Upper lobe of right lung (tissue), 1 donor: ENCODE data around the gene PFN4. TPM values are rescaled to one million over a fixed set of nuclear protein-coding genes. Genes with fewer than 3 reads are reported as not detected.

Experiments
- ATAC-seq: fragments of 200-7000 bp; cut with Tn5 transposase; one replicate; pipeline ENCODE4 v1.9.1; 2020; ENCODE audit warnings: mild to moderate bottlenecking, moderate library complexity
- DNase-seq: peaks from one replicate; pipeline ENCODE4 v3.0.0-alpha.2; 2020
- H3K27ac ChIP-seq: fragments of 200-600 bp; one replicate; pipeline ENCODE4 v1.8.0; 2022
- H3K27me3 ChIP-seq: fragments of 200-600 bp; one replicate; pipeline ENCODE4 v1.8.0; 2022; ENCODE audit warnings: mild to moderate bottlenecking
- H3K36me3 ChIP-seq: fragments of 200-600 bp; one replicate; pipeline ENCODE4 v1.8.0; 2022
- H3K4me1 ChIP-seq: fragments of 200-600 bp; one replicate; pipeline ENCODE4 v1.8.0; 2022
- H3K4me3 ChIP-seq: fragments of 200-600 bp; one replicate; pipeline ENCODE4 v1.8.0; 2022; ENCODE audit warnings: mild to moderate bottlenecking
- H3K9me3 ChIP-seq: fragments of 200-600 bp; one replicate; pipeline ENCODE4 v1.8.0; 2022
- CTCF ChIP-seq: fragments of 200-600 bp; IDR thresholded peaks from one replicate; pipeline ENCODE4 v1.8.0; 2022; ENCODE audit warnings: antibody characterized with exemption
- intact Hi-C: fragments of 100-400 bp; cut with DNase I; formaldehyde crosslinking; loops from one replicate; pipeline ENCODE4 v1.11.0; 2022
- total RNA-seq: library from RNA; stranded (reverse); fragmentation: NEBNext Ultra II Directional; extraction: Animal tissue kit (Norgen Biotek cat#: 25700); gene quantifications from one replicate; pipeline ENCODE4 v1.2.1, GENCODE V29; 2021
- donor health status: DM: no; HTN: yes; CAD: no; lungs with severe emphysema.

Gene PFN4
- total RNA-seq, 1 donor from 2014 or later = 1.5 TPM

- intact Hi-C loops = no loop called here
- no peaks in the 10 kb centered on the region for H3K27me3 ChIP-seq
- peak overlapping the region; percentile 92 for H3K27ac ChIP-seq
- peak overlapping the region; percentile 63 for H3K4me3 ChIP-seq
- H3K9me3 ChIP-seq = no peaks in the 10 kb centered on the region
- peaks cover 36% of the 10 kb centered on the region for H3K36me3 ChIP-seq
- DNase-seq (peak; percentile 97), ATAC-seq (no peak)
- TF ChIP-seq CTCF = no peak
- peaks cover 22% of the 10 kb centered on the region for H3K4me1 ChIP-seq
Measured at GRCh38 chr2:24083567-24084385, 39.4 kb downstream of the PFN4 start.

DNA sequence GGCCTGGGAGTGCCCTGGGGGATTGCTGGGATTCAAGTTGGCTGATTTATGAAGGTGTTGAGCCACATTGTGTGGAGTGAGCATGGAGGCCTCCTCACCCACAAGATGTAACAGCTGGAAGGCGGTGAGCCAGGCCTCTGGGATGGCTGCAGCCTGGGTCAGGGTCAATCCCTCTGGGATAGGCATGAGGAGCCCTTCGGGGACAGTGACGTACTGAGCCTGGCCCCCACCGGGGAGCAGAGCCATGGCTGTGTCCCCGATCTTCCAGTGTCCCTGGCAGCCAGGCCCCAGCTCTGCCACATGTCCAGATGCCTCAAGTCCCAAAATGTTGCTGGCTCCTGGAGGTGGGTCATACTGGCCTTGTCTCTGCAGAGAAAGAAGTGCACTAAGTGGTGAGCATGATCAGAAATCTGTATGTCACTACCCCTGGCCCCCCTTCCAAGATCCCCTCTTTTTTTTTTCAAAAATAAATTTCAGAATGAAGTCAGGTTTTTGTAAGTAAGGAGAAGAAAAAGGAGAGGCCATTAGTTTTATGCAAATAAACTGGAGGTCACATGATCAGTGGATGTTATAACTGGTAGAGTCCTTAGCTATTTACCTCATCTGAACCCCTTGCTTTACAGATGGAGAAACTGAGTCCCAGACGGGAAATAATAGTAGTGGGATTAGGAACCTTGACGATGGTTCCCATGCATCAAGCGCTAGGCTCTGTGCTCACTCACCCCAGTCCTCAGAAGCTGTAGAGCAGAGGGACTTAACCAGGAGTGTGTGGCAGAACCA, 40.2 kb downstream of the PFN4 start:
- TF ChIP-seq CTCF = no peak
- Histone ChIP-seq H3K36me3 (peaks cover 37% of the 10 kb centered on the region), H3K4me3 (peak overlapping the region; percentile 63), H3K9me3 (no peaks in the 10 kb centered on the region), H3K4me1 (peaks cover 23% of the 10 kb centered on the region), H3K27ac (peak overlapping the region; percentile 92), H3K27me3 (no peaks in the 10 kb centered on the region)
- intact Hi-C loops = no loop called here
- no peak for DNase-seq
- ATAC-seq = no peak

- DNase-seq (no peak), ATAC-seq (no peak)
- H3K4me1 ChIP-seq = peaks cover 30% of the 10 kb centered on the region
- no peak overlapping the region for H3K27ac ChIP-seq
- H3K36me3 ChIP-seq = peaks cover 28% of the 10 kb centered on the region
- H3K4me3 ChIP-seq = no peak overlapping the region
- no peaks in the 10 kb centered on the region for H3K27me3 ChIP-seq
- no peaks in the 10 kb centered on the region for H3K9me3 ChIP-seq
- intact Hi-C loops = no loop called here
- no peak for TF ChIP-seq CTCF
Measured at GRCh38 chr2:24080701-24081100, 42.4 kb downstream of the PFN4 start.

GRCh38 chr2:24077879-24078278, 45.3 kb downstream of the PFN4 start:
- Histone ChIP-seq H3K27ac (peak overlapping the region; percentile 91), H3K4me1 (peaks cover 28% of the 10 kb centered on the region), H3K4me3 (peak overlapping the region; percentile 84), H3K27me3 (no peaks in the 10 kb centered on the region), H3K9me3 (no peaks in the 10 kb centered on the region), H3K36me3 (peaks cover 41% of the 10 kb centered on the region)
- ATAC-seq (no peak), DNase-seq (no peak)
- no peak for TF ChIP-seq CTCF
- intact Hi-C loops = no loop called here

DNA sequence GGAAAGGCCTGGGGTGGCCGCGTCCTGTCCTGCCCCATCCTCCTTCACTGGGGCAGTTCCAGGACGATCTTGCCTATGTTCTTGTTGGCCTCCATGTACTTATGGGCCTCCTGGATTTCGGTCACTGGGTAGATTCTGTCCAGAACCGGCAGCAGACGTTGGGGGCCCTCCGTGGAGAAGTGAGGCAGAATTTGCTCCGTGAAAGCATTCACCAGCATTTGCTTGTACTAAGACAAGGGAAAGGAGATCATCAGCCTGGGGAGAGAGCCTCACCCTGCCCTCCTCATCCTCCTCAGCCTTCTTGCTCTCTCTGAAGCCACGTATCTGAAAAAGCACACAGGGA, 45.6 kb downstream of the PFN4 start:
- intact Hi-C loops = no loop called here
- peak overlapping the region; percentile 84 for H3K4me3 ChIP-seq
- H3K9me3 ChIP-seq = no peaks in the 10 kb centered on the region
- H3K27ac ChIP-seq = peak overlapping the region; percentile 91
- no peaks in the 10 kb centered on the region for H3K27me3 ChIP-seq
- peaks cover 41% of the 10 kb centered on the region for H3K36me3 ChIP-seq
- ATAC-seq (no peak), DNase-seq (no peak)
- TF ChIP-seq CTCF = no peak
- H3K4me1 ChIP-seq = peaks cover 24% of the 10 kb centered on the region
